Sciatic nerve (tissue), 2 donors: ENCODE measurements around the gene RNASE1. TPM values are rescaled to one million over a fixed set of nuclear protein-coding genes. Genes with fewer than 3 reads are reported as not detected.
"Not testable (repeated sequence)": the region's sequence is repeated elsewhere in the genome, so short reads cannot be mapped to it uniquely, and the experiment has no call there.

Experiments
- ATAC-seq: fragments of 200-7000 bp; cut with Tn5 transposase; one replicate; pipeline ENCODE4 v1.9.1; 2020; ENCODE audit warnings: mild to moderate bottlenecking, moderate library complexity
- DNase-seq: peaks from one replicate; pipeline ENCODE4 v3.0.0-alpha.2; 2020; ENCODE audit warnings: low spot score
- intact Hi-C: fragments of 100-400 bp; cut with DNase I; formaldehyde crosslinking; loops from one replicate; pipeline ENCODE4 v1.14.2; 2022
- total RNA-seq: library from RNA; stranded (reverse); fragmentation: NEBNext Ultra II Directional; extraction: Animal tissue kit (Norgen Biotek cat#: 25700); gene quantifications from one replicate; pipeline ENCODE4 v1.2.1, GENCODE V29; 2021
- donor health status: DM: no; HTN: no; CAD: no.
- donor health status: DM: no; HTN: no; CAD: no.

Gene RNASE1
- 357 TPM for total RNA-seq

GRCh38 chr14:20802341-20803084 lies at the start of gene RNASE1:
Gene RNASE1 (minus strand): TSS chr14:20802844. CDS start chr14:20802068, 776 bp downstream.
- intact Hi-C loops, result no loop called here
- ATAC-seq (peak; percentile 51), DNase-seq (no peak)

GRCh38 chr14:20848955-20849570 lies 46.4 kb upstream of the RNASE1 start:
- ATAC-seq, result peak; percentile 81
- DNase-seq, result peak; percentile 60
- intact Hi-C loops, result no loop called here

- ATAC-seq, result peak; percentile 76
- intact Hi-C loops, result no loop called here
- DNase-seq, result no peak
These were observed 45.8 kb upstream of the RNASE1 start for GRCh38 chr14:20848316-20848954.

DNA sequence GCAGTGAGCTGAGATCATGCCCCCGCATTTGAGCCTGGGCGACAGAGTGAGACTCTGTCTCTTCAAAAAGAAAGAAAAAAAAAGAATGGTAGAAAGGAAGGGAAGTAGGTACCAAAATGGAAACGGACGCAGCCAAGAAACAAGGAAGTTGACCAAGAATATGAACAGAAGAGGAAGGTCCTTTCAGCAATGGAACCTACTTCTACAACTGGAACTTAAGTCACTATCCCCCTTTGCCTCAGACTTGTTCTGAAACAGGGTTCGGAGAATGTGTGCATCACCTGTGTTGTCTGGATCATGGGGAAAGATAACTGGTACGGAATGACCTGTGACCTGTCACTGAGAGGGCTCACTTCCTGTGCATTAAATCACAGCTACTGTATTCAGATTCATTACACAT lies 43.9 kb upstream of the RNASE1 start:
- intact Hi-C loops, result no loop called here
- DNase-seq (no peak), ATAC-seq (no peak)

GRCh38 chr14:20841096-20841495 lies 38.5 kb upstream of the RNASE1 start:
- no peak for ATAC-seq
- intact Hi-C loops, result no loop called here

GRCh38 chr14:20837831-20838230 lies 35.2 kb upstream of the RNASE1 start:
- intact Hi-C loops, result no loop called here
- no peak for DNase-seq
- no peak for ATAC-seq

More at GRCh38 chr14:20841096-20841495, 38.5 kb upstream of the RNASE1 start:
- no peak for DNase-seq

- no peak for DNase-seq
- intact Hi-C loops, result no loop called here
- peak; percentile 66 for ATAC-seq
These were observed 34.2 kb upstream of the RNASE1 start for GRCh38 chr14:20836668-20837338.

DNA sequence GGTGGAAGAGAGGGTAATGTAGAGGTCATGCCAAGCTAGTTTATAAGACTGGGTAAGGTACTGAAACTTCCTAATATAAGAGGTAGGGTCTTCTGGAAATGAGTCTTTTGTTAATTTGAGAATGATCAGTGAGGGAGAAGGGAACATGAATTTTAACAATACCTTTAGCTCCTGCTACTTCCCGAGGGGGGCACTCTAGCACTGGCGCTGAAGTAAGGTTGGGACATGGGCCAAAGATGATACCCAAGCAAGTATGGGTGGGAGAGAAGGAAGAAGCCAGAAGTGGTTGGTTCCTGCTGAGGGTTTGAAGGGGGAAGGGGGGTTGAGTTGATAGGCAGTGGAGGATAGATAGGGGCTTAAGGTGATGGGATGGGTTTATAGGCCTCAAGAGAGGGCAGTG lies 32.3 kb upstream of the RNASE1 start:
- intact Hi-C loops, result no loop called here
- ATAC-seq, result no peak
- DNase-seq, result no peak

DNA sequence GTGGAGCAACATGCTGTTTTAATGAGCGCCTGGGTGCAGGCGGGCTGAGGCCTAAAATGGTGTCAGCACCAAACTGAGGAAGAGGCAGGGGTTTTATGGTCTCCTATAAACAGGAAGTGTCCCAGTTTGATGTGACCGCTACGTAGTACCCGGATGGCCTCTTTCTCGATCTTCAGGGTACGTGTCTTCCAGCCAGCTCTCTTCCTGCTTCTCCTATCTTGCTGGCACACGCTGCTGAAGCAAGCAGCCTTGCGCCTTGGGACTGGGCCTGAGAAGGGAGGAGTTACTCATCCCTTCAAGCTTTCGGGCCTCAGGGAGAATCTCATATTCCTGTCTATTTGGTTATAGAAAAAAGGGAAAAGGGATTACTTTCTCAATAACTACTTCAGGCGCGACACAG lies 28.2 kb upstream of the RNASE1 start:
- DNase-seq (no peak), ATAC-seq (no peak)
- intact Hi-C loops, result no loop called here

- DNase-seq, intact Hi-C loops, ATAC-seq: not testable (repeated sequence)
These were observed 25.5 kb upstream of the RNASE1 start for GRCh38 chr14:20828024-20828694.

- ATAC-seq, result no peak
- intact Hi-C loops, result no loop called here
These were observed 24.7 kb upstream of the RNASE1 start for GRCh38 chr14:20827326-20827725.

DNA sequence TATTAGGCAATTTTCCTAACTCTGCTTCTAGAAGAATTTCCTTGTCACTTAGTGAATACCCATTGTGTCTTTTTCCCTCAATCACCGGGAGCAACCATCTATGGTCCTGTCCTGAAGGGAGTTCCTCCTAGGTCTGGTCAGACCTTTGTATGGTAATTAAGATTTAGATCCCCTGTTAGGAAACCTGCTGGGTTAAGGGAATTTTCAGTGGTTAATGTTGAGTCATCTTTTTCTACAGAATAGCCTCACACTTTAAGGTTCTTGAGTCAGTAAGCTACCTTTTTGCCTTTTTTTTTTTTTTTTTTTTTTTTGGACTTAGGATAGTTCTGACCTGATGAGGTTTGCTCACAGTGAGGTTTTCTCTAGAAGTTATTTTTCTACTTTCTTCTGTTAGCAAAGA lies 24.0 kb upstream of the RNASE1 start:
- DNase-seq, intact Hi-C loops, ATAC-seq: not testable (repeated sequence)

More at GRCh38 chr14:20827326-20827725, 24.7 kb upstream of the RNASE1 start:
- DNase-seq, result no peak

DNA sequence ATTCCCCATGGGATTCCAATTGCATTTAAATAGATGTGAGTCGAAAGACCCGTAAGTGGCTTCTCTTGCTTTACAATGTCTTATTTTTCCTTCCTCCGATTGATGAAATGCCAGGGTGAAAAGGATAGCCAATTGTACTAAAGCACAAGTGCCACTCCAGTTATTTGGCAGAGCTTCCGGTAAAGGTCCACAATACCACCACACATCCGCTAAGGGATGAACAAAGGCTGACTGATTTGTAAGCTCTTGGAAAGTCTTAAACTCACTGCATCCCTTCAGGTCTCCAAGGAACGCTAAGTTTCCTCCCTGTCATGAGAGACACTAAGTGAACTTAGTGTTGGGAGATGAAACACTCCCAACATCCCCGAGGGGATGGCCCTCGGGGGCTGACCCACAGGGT lies 21.2 kb upstream of the RNASE1 start:
- ATAC-seq (no peak), DNase-seq (no peak)
- intact Hi-C loops, result no loop called here

DNA sequence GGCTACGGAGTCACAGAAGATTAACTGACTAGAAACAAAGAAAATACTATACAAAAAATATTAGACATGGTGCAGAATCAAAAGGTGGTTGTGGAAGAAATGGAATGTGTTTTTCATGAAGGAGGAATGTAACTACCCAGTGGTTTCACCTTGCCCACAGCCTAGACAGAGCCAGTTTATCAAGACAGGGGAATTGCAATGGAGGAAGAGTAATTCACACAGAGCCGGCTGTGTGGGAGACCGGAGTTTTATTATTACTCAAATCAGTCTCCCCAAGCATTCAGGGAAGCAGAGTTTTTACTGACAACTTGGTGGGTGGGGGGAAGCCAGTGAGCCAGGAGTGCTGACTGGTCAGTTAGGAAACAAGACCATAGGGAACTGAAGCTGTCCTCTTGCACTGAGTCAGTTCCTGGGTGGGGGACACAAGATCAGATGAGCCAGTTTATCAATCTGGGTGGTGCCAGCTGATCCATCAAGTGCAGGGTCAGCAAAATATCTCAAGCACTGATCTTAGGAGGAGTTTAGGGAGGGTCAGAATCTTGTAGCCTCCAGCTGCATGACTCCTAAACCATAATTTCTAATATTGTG lies 19.0 kb upstream of the RNASE1 start:
- intact Hi-C loops, DNase-seq: not testable (repeated sequence)
- ATAC-seq, result peak; percentile 59

DNA sequence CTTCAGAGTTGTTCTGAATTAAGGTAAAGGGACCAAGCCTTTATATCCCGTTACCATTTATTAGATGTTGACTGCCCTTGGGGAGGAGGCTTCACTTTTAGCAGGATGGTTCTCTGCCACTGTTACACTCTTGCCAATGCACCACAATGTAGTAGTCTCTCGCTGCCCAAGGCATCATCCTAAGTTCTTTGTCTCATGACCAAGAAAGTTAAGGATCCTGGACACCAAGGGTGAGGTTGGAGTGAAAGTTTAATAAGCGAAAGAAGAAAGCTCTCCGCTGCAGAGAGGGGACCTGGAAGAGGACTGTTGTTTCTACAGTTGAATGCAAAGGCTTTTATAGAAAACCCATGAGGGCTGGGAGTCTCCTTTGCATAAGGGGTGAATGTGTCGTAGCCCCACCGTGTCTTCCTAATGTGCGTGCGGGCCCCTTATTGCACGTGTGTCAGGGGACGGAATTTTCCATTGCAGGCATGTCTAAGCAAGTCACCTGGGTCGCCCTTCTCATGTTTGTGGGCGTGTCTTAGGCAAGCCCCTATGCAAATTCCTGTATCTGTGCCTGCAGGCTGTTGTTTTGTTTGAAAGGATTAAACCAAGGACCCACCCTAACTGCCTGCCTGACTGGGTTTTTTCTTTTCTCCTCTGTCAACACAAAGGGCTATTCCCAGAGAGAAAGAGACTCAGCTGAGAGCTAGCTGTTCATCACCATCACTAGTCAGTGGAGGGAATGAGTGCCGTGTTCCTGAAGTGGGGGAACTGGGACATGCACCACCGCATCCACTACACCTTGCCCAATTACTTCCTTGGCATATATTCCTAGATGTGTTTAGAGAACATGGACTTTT lies 17.6 kb upstream of the RNASE1 start:
- no peak for DNase-seq

GRCh38 chr14:20818861-20819260 lies 16.2 kb upstream of the RNASE1 start:
- DNase-seq, result no peak
- intact Hi-C loops, result no loop called here
- ATAC-seq, result no peak

More for the DNA sequence above, 17.6 kb upstream of the RNASE1 start:
- intact Hi-C loops, result no loop called here
- ATAC-seq, result no peak

- intact Hi-C loops, DNase-seq, ATAC-seq: not testable (repeated sequence)
These were observed 13.3 kb upstream of the RNASE1 start for GRCh38 chr14:20815946-20816345.
